NK-92 (cell line): ENCODE data around the gene SPRR5.

Experiments
- DNase-seq: peaks from one replicate; lab custom pipeline; 2025; ENCODE audit not compliant: unreplicated experiment; lab: John Stamatoyannopoulos, UW

SPRR5 gene

DNA sequence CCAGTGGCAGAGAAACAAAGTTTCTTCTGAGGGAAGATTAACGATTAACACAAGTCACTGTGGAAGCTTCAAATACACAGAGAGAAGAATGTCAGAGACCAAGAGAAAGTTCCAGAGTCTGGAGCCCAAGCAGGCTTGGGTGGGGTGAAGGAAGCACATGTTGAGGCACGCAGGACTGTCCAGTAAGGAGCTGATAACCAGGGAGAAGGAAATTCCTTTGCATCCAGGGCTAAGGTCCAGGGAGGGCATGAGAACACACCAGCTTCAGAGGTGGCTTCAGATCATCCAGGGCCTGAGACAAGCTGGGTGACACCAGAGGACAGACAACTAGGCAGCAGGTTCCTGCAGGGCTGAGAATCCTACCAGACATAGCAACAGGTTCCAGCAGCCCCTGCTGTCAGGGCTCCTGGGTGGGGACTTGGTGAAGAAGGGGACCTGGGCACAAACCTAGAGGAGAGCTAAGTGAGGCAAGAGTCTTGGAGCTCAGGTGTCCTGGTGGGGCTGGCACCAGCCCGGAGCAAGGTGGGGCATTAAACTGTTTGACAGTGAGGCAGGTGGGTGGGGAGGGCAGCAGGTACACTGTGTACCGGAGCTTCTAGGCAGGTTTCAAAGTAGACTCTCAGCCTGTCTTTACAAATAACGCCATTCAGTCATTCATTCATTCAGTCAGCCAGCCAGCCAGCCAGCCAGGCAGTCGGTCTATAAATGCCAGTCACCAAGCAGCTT, 34.3 kb downstream of the SPRR5 start:
- DNase-seq: no peak

DNA sequence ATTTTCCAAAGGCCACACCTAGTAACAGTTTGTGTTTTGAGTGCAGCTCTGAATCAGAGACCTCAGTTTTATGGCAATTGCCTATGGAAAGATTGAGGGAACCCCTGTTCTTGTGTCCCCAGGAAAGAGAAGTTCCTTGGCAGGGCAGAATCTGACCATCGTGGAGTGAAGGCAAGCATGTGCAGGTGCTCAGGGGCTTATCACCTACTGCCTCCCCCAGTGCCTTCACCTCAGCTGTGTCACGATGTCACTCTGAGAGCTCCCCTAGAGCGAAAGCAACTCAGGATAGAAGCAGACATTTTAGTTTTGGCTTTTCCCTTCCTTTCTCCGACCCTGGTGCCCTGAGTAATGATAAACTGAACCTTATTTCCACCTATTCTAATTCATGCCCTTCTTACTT, 35.1 kb downstream of the SPRR5 start:
- DNase-seq: no peak

DNA sequence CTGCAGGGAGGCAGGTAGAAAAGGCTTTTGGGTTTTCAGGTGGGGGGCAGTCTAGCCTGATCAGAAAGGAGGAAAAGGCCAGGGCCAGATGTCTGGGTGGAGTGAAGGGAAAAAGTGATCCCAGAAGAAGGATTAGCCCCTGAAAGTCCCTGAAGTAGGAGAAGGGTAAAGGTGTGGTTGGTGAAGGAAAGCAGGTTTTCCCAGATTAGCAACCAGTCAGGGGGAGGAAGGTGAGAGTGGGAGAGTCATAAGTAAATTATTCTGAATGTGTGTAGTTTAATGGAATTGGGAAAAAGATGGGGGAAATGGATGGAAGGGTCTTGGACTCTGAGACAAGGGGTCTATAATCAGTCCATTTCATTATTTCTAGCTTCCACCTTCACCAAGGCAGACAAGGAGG, 36.2 kb downstream of the SPRR5 start:
- no peak for DNase-seq

DNA sequence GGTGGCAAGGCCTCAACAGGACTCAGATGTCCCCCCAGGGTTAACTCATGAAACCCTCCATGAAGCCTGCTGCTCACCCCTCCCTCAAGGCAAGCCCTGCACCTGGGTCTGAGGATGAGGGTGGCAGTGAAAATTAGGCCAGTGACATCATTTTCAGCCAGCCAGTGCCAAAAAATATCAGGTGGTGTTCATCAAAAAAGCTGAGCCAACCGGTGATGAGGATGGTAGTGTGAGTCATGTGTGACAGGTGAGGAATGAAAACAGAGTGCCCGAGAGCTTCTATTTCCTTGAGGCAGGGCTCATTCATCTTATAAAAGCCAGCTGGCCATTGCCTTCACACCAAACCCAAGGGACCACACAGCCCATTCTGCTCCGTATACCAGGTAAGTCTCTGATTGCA, 36.7 kb downstream of the SPRR5 start, which contains the start of gene SPRR1A:
TSS of gene SPRR1A (plus strand) at position 339 of the 400 bp plus-strand sequence. CDS start 1,150 bp downstream, outside the sequence.
- no peak for DNase-seq

DNA sequence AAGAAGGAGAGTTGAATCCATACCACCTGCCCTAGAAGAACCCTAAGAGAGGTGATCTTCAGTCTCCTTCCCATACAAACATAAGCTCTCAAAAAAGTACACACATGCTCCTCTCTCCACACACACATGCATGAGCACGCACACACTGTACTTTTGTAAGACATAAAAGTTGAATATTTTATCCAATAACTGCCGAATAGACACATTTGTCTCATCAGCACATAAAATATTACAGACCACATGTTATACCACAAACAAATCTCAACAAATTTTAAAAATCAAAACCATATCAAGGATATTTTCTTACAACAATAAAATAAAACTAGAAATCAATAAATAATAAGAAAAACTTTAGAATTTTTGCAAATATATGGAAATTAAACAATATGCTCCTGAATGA, 39.6 kb downstream of the SPRR5 start:
- no peak for DNase-seq

DNA sequence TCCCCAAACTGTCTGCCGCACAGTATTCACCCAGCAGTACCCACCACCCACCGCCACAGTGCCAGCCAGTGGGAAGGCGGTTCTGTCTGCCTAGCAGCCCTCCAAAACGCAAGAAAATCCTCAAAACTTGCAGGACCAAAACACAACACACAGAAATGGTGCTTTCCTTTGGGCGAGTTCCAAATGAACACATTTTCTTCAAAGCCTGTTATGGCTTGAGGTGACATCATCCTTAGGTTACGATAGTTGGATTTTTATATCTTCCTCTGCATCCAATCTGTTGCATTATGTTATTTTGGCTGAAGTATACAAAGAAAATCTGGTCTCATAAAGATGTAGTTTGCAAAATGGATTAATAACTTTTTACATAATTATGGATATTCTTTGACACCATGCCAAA, 46.2 kb downstream of the SPRR5 start:
- no peak for DNase-seq

DNA sequence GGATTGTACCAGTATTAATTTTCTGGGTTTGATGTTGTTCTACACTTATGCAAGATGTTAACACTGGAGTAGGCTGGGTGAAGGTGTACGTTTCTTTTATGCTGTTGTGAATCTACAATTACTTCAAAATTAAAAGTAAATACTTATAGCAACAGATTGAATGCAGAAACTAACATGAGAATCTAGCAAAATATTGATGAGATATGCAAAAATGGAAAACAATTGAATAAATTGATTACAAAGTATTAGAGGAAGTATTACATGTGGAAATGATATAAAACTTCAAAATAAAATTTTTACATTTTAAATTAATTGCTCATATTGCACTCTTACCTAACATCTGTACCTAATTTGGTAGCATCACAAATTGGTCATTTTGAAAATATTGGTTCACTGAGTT, 48.8 kb downstream of the SPRR5 start:
- no peak for DNase-seq

DNA sequence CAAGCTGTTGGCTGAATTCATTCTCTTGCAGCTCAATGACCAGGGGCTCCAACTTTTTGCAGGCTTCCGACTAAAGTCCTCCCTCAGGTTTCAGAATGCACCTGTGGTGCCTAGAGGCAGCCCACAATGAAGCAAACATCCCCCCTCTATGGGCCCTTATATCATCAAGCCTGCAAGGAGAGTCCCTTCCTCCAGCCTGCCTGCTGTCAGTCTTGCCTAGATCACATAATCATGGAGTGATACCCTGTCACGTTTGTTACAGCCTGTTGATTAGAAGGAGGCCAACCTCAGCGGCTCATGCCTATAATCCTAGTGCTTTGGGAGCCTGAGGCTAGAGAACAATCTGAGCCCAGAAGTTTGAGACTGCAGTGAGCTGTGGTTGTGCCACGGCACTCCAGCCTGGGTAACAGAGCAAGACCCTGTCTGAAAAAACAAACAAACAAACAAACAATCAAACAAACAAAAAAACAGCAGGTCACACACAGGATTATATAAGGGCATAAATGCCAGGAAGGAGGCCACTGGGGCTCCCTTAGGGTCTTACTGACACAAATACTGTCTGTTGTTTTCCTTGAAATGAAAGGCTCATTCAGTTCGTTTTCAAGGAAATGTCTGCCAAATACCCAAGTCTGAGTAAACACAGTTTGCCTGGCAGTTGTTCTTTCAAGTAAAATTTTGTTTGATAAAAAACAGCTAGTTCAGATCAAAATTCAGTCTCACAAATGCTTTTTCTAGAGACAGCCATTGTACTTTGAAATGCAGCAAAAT, 49.8 kb downstream of the SPRR5 start:
- DNase-seq: no peak

DNA sequence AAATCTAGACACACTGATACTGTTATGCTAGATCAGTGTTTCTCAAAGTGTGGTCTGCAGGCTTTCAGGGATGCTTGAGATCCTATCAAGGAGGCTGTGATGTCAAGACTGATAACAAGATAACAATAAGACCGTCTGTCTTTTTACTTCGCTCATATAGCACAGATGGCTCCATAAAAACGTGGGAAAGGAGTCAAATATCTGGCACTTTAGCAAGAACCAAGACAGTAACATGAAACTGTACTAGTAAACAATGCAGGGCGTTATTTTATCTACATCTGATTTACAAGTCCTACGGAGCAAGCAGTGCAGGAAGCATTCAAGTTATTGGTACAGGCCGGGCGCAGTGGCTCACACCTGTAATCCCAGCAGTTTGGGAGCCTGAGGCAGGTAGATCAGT, 50.9 kb downstream of the SPRR5 start:
- DNase-seq: no peak

DNA sequence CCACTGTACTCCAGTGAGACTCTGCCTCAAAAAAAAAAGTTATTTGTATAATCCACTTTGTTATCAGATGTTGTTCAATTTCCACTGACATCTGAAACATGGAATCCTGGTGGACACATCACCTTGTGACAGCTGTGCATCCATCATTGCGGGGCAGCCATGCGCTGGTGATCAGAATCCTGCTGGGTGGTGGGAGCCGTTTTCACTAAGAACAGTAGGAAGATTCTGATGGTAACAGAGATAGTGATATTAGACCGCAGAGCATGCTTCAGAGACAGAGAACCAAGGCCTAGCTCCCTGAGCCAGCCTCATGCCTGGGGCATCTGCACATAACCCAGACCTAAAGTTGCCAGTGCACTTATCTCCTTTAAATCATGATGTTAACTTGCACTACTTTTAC, 51.5 kb downstream of the SPRR5 start:
- no peak for DNase-seq
